Left lung (tissue), 10 donors: ENCODE data around the gene ZBTB38. TPM values are rescaled to one million over a fixed set of nuclear protein-coding genes. Genes with fewer than 3 reads are reported as not detected.

Experiments used
- ATAC-seq: fragments of 200-7000 bp; cut with Tn5 transposase; one replicate; pipeline ENCODE4 v1.9.1; 2020; ENCODE audit warnings: moderate library complexity
- DNase-seq, 4 donors: peaks; one replicate each; pipeline ENCODE4 v3.0.0-alpha.2; 2013 to 2020
- H3K27ac ChIP-seq, 2 donors: fragments of 200-600 bp; sonication (generic) in 1 of 2; one replicate each; pipeline versions ENCODE4 v1.5.0 to v1.8.0; 2020 to 2021
- H3K27me3 ChIP-seq, 2 donors: fragments of 200-600 bp; sonication (generic) in 1 of 2; one replicate each; pipeline versions ENCODE4 v1.5.0 to v1.8.0; 2020 to 2021
- H3K36me3 ChIP-seq, 2 donors: fragments of 200-600 bp; sonication (generic) in 1 of 2; one replicate each; pipeline versions ENCODE4 v1.5.0 to v1.8.0; 2020 to 2021
- H3K4me1 ChIP-seq, 2 donors: fragments of 200-600 bp; one replicate each; pipeline ENCODE4 v1.8.0; 2021
- H3K4me3 ChIP-seq, 2 donors: fragments of 200-600 bp; sonication (generic) in 1 of 2; one replicate each; pipeline versions ENCODE4 v1.5.0 to v1.8.0; 2020 to 2021; ENCODE audit warnings: mild to moderate bottlenecking in 1 of 2
- H3K9me3 ChIP-seq, 2 donors: fragments of 200-600 bp; sonication (generic) in 1 of 2; one replicate each; pipeline versions ENCODE4 v1.5.0 to v1.8.0; 2020 to 2021
- intact Hi-C, 2 donors: fragments of 100-400 bp; cut with DNase I; formaldehyde crosslinking; loops; one replicate each; pipeline versions ENCODE4 v1.11.2 to v1.14.2; 2022
- polyA plus RNA-seq, 6 donors: library from polyadenylated mRNA; unstranded; fragments of 120-200 nt; gene quantifications; one replicate each; pipeline ENCODE4 v1.2.1, GENCODE V29; 2013; ENCODE audit not compliant: insufficient read length in 6 of 6
- total RNA-seq, 2 donors: library from RNA; stranded (reverse); fragmentation: NEBNext Ultra II Directional; extraction: Animal tissue kit (Norgen Biotek cat#: 25700); gene quantifications; one replicate each; pipeline ENCODE4 v1.2.1, GENCODE V29; 2021
- TF ChIP-seq, protein P1 (sequence below), 2 donors: fragments of 200-600 bp; sonication (generic) in 1 of 2; IDR thresholded peaks; one replicate each; pipeline versions ENCODE4 v1.5.0 to v1.8.0; 2021; ENCODE audit warnings: antibody characterized with exemption in 2 of 2
- donor health status: DM: no; HTN: yes; CAD: no.
- donor health status: DM: no; HTN: no; CAD: no.

Gene ZBTB38
- total and polyA plus RNA-seq, 8 donors = 71.7 to 91.4 (median 82.6) TPM

DNA sequence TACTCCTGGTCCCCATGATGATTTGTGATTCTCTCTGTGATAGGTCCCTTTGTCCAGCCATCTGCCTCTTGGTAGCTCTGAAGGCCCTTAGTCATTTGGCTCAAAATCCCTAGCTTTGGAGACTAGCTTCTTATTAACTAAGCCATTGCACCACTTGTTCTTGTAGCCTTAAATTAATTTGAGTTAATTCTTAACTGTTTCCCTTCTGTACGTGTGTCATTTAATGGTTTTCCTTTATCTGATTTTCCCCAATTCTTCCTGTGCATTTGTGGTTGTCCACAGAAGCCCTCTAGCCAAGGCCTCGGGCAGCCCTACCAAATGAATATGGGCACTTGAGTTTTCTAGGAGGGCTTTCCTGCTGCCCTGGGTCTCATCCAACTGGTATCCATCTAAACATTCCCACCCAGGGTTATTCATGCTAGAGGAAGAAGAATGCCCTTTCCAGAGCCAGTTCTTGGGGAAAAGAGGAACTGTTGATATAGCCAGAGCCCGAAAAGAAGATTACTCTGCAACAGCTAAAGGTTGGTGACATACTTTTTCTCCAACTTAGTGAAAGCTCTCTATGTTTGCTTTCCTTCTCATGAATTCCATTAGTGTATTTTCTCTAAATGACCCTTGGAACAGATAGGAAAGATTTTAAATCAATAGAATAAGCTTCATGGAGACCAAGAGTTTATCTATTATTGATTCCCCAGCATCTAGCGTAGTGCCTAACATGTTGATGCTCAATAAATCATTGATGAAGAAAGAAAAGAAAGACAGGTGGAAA lies 44.2 kb upstream of the ZBTB38 start:
- H3K9me3 ChIP-seq = no peaks in the 10 kb centered on the region
- no peaks in the 10 kb centered on the region for H3K36me3 ChIP-seq
- H3K27ac ChIP-seq = no peak overlapping the region
- intact Hi-C loops = no loop called here
- H3K27me3 ChIP-seq = no peaks in the 10 kb centered on the region
- TF ChIP-seq, protein P1, sequence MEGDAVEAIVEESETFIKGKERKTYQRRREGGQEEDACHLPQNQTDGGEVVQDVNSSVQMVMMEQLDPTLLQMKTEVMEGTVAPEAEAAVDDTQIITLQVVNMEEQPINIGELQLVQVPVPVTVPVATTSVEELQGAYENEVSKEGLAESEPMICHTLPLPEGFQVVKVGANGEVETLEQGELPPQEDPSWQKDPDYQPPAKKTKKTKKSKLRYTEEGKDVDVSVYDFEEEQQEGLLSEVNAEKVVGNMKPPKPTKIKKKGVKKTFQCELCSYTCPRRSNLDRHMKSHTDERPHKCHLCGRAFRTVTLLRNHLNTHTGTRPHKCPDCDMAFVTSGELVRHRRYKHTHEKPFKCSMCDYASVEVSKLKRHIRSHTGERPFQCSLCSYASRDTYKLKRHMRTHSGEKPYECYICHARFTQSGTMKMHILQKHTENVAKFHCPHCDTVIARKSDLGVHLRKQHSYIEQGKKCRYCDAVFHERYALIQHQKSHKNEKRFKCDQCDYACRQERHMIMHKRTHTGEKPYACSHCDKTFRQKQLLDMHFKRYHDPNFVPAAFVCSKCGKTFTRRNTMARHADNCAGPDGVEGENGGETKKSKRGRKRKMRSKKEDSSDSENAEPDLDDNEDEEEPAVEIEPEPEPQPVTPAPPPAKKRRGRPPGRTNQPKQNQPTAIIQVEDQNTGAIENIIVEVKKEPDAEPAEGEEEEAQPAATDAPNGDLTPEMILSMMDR (IDR thresholded peaks at IDR 0.05) = no peak
- no peak for ATAC-seq
- H3K4me3 ChIP-seq = no peak overlapping the region
- H3K4me1 ChIP-seq = peaks cover 0 to 7% of the 10 kb centered on the region in 2 donors
- no peak for DNase-seq

DNA sequence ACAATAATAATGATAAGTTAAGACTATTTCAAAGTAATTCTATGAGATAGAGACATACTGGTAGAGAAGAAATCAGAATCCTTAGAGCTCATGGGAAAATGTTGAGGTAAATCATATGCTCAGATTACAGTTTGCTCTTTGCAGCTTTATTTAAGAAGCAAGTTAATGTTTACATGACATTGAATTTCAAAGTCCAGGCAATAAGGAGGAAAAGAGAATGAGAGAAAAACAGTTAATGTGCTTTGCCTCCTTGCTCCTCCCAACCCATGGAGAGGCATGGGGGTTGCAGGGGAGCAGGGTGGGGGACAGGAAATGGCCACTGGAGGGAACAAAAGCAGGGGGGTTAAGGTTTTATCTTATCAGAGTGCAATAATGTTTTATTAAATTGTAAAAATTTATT lies 42.2 kb upstream of the ZBTB38 start:
- intact Hi-C loops = no loop called here
- H3K4me3 ChIP-seq = no peak overlapping the region
- no peaks in the 10 kb centered on the region for H3K27me3 ChIP-seq
- H3K9me3 ChIP-seq = no peaks in the 10 kb centered on the region
- H3K36me3 ChIP-seq = no peaks in the 10 kb centered on the region
- no peak for ATAC-seq
- no peak overlapping the region for H3K27ac ChIP-seq
- H3K4me1 ChIP-seq = no peaks in the 10 kb centered on the region
- TF ChIP-seq, protein P1 (IDR thresholded peaks at IDR 0.05) = no peak
- no peak for DNase-seq

DNA sequence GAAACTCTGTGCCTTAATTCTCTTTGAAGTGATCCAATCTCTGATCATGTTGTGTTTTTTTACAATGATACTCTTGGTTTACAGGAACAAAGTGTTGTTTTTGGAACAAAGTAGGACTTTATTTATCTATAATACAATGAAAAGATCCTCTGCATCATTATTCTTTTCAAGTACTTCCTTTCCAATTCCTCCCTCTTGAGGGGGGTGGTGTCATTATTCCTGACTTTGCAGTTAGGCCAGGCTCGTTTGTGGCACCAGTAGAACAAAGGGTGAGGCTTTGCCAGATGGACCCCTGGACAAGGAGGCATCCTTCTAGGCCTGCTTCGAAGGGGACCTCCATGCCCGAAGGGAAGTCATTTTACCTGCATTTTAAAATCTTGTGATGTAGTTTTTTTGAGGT lies 41.7 kb upstream of the ZBTB38 start:
- no peaks in the 10 kb centered on the region for H3K4me1 ChIP-seq
- no peak overlapping the region for H3K27ac ChIP-seq
- intact Hi-C loops = no loop called here
- H3K36me3 ChIP-seq = no peaks in the 10 kb centered on the region
- DNase-seq (no peak), ATAC-seq (no peak)
- TF ChIP-seq, protein P1 (IDR thresholded peaks at IDR 0.05) = no peak
- no peaks in the 10 kb centered on the region for H3K9me3 ChIP-seq
- no peak overlapping the region for H3K4me3 ChIP-seq
- no peaks in the 10 kb centered on the region for H3K27me3 ChIP-seq

DNA sequence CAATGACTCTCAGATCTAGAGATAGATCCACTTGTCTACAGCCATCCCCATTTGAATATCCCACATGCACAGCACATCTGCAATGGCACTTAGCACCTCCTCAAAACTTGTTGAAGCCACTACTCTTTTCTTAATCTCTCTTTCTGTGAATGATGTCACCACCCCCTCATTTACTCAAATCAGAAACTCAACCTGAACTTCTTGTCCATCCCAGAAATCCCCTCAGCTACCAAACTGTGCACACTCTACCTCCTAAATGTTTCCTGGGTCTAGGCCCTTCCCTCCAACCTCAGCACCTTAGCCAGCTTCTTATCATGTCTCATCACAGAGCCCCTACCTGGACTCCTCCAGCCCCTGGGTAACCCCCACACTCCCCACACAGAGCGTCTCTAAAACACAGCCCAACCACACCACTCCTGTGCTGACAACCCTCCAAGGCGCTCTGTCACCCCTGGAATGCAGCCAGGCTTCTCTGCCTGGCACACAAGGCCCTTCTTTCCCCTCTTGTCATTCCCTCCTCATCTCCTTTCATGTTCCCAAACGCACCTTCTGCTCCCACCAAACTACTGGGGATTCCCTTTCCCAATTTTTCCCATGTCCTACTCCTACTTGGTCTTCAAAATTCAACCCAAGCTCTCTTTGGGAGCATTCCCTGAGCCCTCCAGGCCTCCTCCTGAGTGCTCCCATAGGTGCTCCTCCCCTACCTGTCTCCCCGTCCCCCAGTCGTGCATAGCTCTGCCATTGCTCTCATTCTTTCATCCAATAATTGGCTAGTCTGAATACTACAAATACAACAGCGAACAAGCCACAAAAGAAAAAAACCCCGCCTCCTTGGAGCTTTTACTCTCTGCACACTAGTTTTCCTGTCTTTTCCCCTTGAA lies 39.8 kb upstream of the ZBTB38 start:
- intact Hi-C loops = no loop called here
- H3K9me3 ChIP-seq = no peaks in the 10 kb centered on the region
- ATAC-seq (no peak), DNase-seq (no peak)
- H3K4me1 ChIP-seq = peaks cover 5 to 7% of the 10 kb centered on the region in 2 donors
- no peak overlapping the region for H3K4me3 ChIP-seq
- TF ChIP-seq, protein P1 (IDR thresholded peaks at IDR 0.05) = no peak
- no peaks in the 10 kb centered on the region for H3K36me3 ChIP-seq
- no peaks in the 10 kb centered on the region for H3K27me3 ChIP-seq
- no peak overlapping the region for H3K27ac ChIP-seq

DNA sequence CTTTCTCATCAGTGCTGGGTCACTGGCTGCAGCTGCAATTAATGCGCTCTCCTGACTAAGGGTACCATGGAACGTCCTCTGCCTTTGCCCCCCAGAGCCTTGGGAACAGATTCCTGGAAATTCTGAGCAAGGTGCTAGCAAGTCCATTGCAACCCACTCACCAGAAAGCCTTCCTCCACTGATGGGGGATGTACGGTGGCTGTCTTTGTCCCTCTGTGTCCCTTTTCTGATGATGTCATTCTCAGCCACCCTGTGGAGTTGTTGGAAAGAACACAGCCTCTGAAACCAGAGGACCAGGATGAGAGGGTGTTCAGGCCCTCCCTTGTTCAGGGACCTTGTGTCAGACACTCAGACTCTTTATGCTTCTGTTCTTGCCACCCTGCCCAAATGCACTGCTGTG lies 38.1 kb upstream of the ZBTB38 start:
- Histone ChIP-seq H3K27ac (no peak overlapping the region), H3K4me3 (no peak overlapping the region), H3K9me3 (no peaks in the 10 kb centered on the region), H3K4me1 (peaks cover 5 to 7% of the 10 kb centered on the region in 2 donors), H3K36me3 (no peaks in the 10 kb centered on the region), H3K27me3 (no peaks in the 10 kb centered on the region)
- TF ChIP-seq, protein P1 (IDR thresholded peaks at IDR 0.05) = no peak
- DNase-seq = no peak
- ATAC-seq = no peak
- intact Hi-C loops = no loop called here
